BJ (cell line): Measurements from ENCODE around the gene ETS1. TPM values are rescaled to one million over a fixed set of nuclear protein-coding genes. Genes with fewer than 3 reads are reported as not detected.

ENCODE experiments used
- CTCF ChIA-PET: fragments of 350-600 bp; formaldehyde crosslinking; extraction: SDS; loops from one replicate; lab custom pipeline; 2021; ENCODE audit warnings: antibody characterized with exemption, inconsistent platforms; lab: Yijun Ruan, JAX
- POLR2A ChIA-PET: fragments of 300-600 bp; sonication (Branson Sonifier 250); formaldehyde crosslinking; extraction: SDS; loops from one replicate; lab custom pipeline; 2021; ENCODE audit warnings: antibody characterized with exemption; lab: Charles Lee
- DNase-seq: peaks from one replicate; pipeline ENCODE4 v3.0.0-alpha.2; 2011; ENCODE audit warnings: low read depth
- H3K27me3 ChIP-seq: 2 replicates; pipeline ENCODE4 v1.6.0; 2011; ENCODE audit warnings: low read length; ENCODE audit not compliant: control insufficient read depth, insufficient read depth
- H3K36me3 ChIP-seq: 2 replicates; pipeline ENCODE4 v1.5.1; 2011; ENCODE audit warnings: low read length; ENCODE audit not compliant: control insufficient read depth, insufficient read depth
- H3K4me3 ChIP-seq: 2 replicates; pipeline ENCODE4 v1.5.1; 2011; ENCODE audit warnings: low read depth, mild to moderate bottlenecking, control low read depth, low read length
- CTCF ChIP-seq: IDR thresholded peaks from 2 replicates; pipeline ENCODE4 v1.5.1; 2011; ENCODE audit warnings: low read depth, mild to moderate bottlenecking, control low read depth, inconsistent platforms, low read length, moderate library complexity; ENCODE audit not compliant: insufficient read depth
- polyA plus RNA-seq: library from polyadenylated mRNA; depleted of rRNA; stranded (reverse); fragments of >200 nt; gene quantifications from 2 replicates; pipeline ENCODE4 v1.2.3, GENCODE V29; 2011

ETS1 gene
- polyA plus RNA-seq, 1 experiment = 38.5 TPM

DNA sequence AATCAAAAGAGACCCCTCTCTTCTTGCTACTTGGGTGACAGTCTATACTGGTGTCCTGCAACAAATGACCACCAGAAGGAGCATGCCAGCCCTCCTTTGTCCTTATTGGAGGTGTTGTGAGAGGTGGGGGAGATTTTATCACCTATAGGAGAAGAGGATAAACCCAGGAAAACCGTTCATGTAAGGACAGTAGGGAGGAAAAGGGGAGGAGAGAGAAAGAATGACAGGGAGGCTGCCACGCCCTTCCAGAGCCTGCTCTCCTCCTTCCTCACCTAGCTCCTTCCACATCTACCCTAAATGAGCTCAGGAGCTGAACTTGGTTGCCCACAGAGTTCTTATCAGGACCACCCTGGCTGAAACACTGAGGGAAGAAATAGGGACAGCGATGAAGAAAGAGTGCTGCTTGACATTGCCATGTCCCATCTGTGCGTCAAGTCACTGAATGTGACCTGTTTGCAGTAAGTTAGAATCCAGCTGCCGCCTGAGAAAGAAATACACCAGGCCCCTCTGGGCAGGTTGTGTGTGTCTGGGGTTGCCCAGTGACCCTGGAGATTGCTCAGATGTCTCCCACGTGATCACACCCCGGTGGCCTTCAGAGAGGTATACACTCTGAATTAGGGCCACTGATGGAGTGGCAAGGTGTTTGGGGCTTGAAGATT lies 40.4 kb upstream of the ETS1 start:
- Histone ChIP-seq H3K27me3 (no peaks in the 10 kb centered on the region), H3K36me3 (no peaks in the 10 kb centered on the region), H3K4me3 (no peak overlapping the region)
- POLR2A ChIA-PET = no interaction called here
- no peak for DNase-seq
- CTCF ChIA-PET = interaction anchor here (0.6 to 6.3 kb wide), 8 partner anchors 78 to 470 kb away, joined by 3 to 57 read pairs (median 8); no protein-coding TSS in a partner anchor
- TF ChIP-seq CTCF = no peak

DNA sequence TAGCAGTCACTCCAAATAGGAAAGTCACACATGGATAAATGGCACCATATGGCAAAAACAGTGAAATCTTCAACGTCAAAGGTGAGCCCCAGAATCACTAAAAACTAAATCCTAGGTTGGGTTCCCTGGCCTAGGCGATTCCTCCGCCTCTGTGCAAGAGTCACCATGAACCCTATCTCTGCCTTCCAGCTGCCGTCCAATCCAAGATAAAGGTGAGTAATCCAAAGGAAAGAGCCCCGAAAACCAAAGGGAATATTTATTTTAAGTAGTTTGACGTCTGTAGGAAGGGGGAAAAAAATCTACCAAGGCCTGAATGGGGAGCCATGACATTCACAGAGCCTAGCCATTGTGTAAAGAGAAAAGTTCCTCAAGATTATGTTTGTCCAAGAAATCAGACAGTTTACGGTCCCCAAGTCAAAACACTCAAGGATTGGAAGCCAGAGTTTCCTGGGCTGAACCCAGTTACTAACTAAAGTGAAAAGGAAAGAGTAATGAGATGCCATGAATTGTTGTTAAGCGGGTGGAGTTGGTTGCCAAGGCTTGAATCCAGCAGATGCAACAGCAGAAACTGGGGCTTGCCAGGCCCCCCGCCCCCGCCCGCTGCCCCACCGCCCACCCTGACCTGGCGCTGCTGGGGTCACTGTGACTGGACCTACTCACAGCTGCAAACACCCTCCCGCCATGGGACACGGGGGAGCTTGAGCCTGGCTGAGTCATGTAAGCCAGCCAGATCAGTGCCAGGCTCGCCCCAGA lies 39.7 kb upstream of the ETS1 start:
- no peak for TF ChIP-seq CTCF
- no peaks in the 10 kb centered on the region for H3K36me3 ChIP-seq
- POLR2A ChIA-PET = no interaction called here
- CTCF ChIA-PET = interaction anchor here (1.4 to 6.3 kb wide), 5 partner anchors 107 to 469 kb away, joined by 3 to 57 read pairs (median 38); no protein-coding TSS in a partner anchor
- no peak for DNase-seq
- H3K4me3 ChIP-seq = no peak overlapping the region
- no peaks in the 10 kb centered on the region for H3K27me3 ChIP-seq

- ChIA-PET CTCF (interaction anchor here (1.4 kb wide), 1 partner anchor 468 kb away, joined by 6 read pairs; no protein-coding TSS in a partner anchor), POLR2A (no interaction called here)
- TF ChIP-seq CTCF = no peak
- H3K27me3 ChIP-seq = no peaks in the 10 kb centered on the region
- no peak overlapping the region for H3K4me3 ChIP-seq
- DNase-seq = no peak
- H3K36me3 ChIP-seq = no peaks in the 10 kb centered on the region
Observed at GRCh38 chr11:128625746-128626145, 38.4 kb upstream of the ETS1 start.

DNA sequence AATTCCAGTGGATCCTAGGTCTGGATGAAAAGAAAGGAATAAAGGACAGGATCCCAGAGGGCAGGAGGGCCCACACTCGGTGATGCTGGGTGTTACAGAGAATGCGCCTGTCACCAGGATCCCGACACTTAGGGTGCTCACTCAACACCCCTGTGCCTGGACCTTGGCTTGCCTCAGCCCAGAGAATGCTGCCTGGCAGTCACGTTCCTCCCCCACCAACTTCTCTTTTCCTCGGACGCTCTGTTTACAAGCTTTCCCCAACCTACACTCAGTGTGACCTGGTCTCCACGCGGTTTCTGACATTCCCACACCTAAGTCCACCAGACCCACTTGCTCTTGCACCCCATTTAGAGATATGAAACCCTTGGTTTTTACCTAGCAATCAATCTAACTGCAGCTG lies 38.0 kb upstream of the ETS1 start:
- ChIA-PET CTCF (interaction anchor here (1.3 to 1.4 kb wide), 2 partner anchors 446 to 468 kb away, joined by 3 to 6 read pairs; no protein-coding TSS in a partner anchor), POLR2A (interaction anchor here (0.6 kb wide), 1 partner anchor 107 kb away, joined by 4 read pairs; no protein-coding TSS in a partner anchor)
- no peaks in the 10 kb centered on the region for H3K27me3 ChIP-seq
- TF ChIP-seq CTCF = no peak
- no peak for DNase-seq
- H3K36me3 ChIP-seq = no peaks in the 10 kb centered on the region
- no peak overlapping the region for H3K4me3 ChIP-seq
